Erythroblast (primary cell): ENCODE results near the gene BIRC7.

ENCODE experiments used
- DNase-seq, 2 experiments: peaks; one replicate each; lab custom pipeline; 2025; lab: John Stamatoyannopoulos, UW
- GATA1 ChIP-seq: IDR thresholded peaks from 2 replicates; pipeline ENCODE4 v1.6.1; 2011; ENCODE audit warnings: low read depth, mild to moderate bottlenecking, control low read depth, low read length, moderate library complexity
- POLR2A ChIP-seq: IDR thresholded peaks from 2 replicates; pipeline ENCODE4 v1.6.1; 2011; ENCODE audit warnings: mild to moderate bottlenecking, low read length

The BIRC7 gene

DNA sequence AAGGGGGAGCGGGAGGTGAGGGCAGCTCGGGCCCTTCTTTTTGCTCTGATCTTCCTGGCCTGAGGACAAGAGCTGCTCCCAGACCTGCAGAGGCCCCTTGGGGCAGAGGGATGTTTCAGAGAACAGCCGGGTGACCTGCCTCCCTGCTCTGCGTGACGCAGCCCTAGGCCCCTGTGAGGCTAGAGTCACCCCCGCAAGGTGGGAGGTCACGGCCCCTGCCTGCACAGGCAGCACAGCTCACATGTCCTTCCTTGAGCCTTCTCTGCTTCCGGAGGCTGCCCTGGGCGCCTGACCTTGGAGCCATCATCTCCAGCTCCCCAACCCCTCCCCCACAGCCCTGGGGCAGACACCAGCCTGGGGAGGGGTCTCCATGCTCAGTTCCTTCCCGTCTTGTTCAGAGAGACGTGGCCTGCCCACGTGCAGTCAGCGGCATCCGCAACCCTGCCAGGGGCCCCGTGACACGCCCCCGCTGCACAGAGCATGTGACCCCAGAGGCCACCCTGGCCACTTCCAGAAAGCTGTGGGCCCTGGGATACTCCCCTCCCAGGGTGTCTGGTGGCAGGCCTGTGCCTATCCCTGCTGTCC is at the start of gene BIRC7:
TSS of gene BIRC7 (plus strand) at position 507 of the 585 bp plus-strand sequence. CDS start 192 bp downstream, outside the sequence.
- DNase-seq, result no peak
- no peak for TF ChIP-seq POLR2A
- TF ChIP-seq GATA1, result no peak

DNA sequence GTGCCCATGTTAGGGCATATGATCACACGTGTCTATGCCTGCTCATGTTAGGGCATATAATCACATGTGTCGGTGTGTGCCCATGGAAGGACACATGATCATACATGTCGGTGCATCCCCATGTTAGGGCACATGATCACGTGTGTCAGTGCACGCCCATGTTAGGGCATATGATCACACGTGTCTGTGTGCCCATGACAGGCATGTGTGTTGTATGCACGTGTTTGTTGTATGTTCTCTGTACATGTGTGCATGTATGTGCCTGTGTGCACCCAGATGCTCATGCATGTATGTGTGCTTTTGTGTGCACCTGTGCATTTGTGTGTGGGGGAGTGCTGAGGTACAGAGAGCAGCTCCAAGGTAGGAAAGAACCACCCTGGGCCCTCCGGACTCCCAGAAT is 49.6 kb upstream of the BIRC7 start:
- no peak for TF ChIP-seq GATA1
- TF ChIP-seq POLR2A, result no peak
- DNase-seq, result no peak

DNA sequence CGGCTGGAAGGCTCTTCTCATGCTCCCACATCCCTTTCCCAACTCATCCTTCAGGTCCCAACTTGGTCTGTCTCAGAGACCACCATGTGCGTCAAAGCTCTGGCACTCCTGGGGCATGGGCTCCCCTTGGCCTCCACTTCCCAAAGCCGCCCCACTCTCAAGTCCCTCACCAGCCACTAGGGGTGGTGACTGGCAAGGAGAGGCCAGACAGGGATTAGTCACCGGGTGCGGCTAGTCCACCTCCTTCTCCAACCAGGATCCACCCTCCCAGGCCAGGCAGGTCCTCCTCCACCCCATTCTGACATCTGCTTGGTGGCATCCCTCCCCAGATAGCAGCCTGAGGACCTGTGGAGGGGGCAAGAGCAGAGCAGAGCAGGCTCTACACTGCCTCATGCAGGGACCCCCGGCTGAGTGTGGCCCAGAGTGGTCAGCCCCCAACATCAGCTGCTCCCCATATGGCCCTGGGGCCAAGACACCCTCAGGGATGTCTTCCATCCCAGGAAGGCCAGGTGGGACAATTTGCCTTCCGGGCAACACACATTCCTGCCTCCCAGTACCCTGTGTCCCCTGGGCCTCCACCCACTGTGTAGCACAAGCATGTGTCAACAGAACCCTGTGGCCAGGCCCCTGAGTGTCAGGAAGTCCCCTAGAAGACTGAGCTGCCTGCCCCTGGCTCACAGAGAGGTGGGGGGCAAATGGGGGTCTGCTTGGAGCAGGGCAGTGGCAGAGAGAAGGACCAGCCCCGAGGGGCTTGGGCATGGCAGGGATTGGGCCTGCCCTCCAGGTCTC is 49.0 kb upstream of the BIRC7 start:
- no peak for TF ChIP-seq POLR2A
- no peak for TF ChIP-seq GATA1
- peak; percentile 16 to 53 for DNase-seq

GRCh38 chr20:63187338-63188158 is 48.2 kb upstream of the BIRC7 start:
- TF ChIP-seq GATA1 (no peak), POLR2A (no peak)
- no peak for DNase-seq

- DNase-seq, result no peak
- TF ChIP-seq POLR2A, result no peak
- no peak for TF ChIP-seq GATA1
Measured at GRCh38 chr20:63188159-63188442, 47.6 kb upstream of the BIRC7 start.

- no peak for TF ChIP-seq POLR2A
- no peak for TF ChIP-seq GATA1
- DNase-seq, result no peak
Measured at GRCh38 chr20:63188641-63189321, 46.9 kb upstream of the BIRC7 start.

DNA sequence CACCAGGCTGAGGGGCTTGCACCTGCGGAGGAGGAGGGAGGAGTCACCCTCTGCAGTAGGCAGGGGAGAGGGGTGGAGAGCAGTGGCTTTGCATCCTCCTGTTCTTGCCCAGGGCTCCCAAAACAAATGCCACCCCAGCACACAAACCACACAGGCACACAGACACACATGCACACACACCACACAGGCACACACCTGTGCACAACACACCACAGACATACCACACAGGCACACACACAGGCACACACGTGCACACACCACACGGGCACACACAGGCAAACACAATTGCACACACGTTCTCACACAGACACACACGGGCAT is 46.4 kb upstream of the BIRC7 start:
- TF ChIP-seq POLR2A (no peak), GATA1 (no peak)
- DNase-seq, result no peak

DNA sequence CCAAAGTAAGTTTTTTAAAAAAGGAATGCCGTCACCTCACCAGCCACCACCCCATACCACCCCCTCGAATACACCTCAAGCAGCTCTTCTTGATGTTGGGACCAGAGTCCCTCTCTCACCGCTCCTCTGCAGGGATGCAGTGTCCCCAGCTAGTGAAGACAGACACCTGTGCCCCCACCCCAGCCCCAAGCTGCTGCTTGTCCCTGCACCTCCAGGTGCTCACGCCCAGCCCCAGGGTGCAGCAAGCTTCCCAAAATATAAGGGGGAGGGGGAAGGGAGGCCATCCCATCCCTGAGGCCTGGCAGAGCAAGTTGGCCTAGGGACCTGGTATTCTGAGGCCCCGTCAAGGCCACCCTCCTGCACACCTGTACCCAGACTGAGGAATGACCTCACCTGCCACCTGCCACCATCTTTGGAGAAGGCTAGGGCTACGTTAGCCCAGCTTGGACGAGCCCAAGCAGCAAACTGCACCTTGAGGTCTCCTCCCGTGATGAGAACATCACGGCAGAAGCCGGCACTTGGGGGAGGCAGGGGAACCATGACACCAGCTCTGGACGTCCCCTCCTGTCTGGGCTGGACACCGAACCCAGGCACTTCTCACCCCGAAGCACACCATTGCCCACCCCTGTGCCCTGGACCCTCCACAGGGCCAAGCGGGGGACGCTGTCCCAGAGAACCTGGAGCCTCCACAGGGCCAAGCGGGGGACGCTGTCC is 45.7 kb upstream of the BIRC7 start:
- TF ChIP-seq POLR2A (no peak), GATA1 (no peak)
- no peak for DNase-seq

- no peak for TF ChIP-seq POLR2A
- no peak for TF ChIP-seq GATA1
Measured at GRCh38 chr20:63190828-63191227, 44.9 kb upstream of the BIRC7 start.

GRCh38 chr20:63191400-63191799 is 44.3 kb upstream of the BIRC7 start:
- TF ChIP-seq POLR2A, result no peak
- no peak for TF ChIP-seq GATA1
- no peak for DNase-seq

More at GRCh38 chr20:63190828-63191227, 44.9 kb upstream of the BIRC7 start:
- DNase-seq, result no peak

DNA sequence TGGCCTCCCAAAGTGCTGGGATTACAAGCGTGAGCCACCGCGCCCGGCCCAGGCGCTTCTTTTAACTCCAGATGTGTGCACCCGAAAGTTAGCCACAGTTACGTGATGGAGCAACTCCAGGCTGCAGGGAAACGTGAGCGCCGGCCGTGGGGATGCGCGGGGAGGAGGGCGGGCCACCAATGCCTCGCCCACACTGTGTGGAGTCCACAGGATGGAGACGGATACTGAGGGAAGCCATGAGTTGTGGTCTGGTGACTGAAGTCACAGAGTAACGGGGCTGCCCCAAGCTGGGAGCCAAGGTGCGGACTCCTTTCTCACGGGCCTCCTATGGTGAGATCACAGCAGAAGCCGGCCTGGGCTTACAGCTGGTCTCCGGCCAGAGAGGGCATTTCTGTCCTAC is 43.0 kb upstream of the BIRC7 start:
- no peak for DNase-seq
- no peak for TF ChIP-seq GATA1
- TF ChIP-seq POLR2A, result no peak

DNA sequence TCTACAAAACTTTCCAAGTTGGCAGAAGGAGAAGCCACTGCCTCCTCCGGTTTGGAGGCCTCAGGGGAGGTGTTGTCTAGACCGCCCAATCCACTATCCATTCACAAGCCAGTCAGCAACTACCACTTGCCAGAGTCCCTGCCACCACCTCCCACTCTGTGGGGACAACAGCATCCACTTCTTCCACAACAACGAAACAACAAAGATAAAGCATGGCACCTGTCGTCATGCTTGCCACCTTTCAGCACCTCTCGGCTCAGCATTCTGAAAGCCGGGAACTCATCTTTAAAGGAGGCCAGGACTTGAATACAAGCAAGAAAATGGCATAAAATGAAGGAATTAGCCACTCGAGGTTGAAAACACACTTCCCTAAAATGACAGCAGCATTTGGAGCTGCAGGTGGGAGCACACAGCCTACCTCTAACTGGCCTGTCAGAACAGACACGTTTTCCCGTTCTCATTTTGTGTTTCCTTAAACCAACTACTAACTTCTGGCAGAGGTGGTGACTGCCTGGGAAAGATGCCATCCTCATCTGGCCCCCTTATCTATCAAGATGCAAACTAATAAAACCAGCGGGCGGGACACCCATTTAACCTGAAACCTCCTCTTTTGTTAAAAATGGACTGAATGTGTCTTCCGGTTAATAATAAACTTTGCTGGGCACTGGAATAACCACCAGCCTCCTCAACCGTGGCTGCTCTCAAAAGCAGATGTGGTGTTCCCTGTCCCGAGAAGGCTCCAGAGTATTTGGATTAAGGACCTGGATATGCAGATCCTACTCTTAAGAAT is 41.5 kb upstream of the BIRC7 start:
- TF ChIP-seq GATA1 (no peak), POLR2A (no peak)

GRCh38 chr20:63194797-63195173 is 40.9 kb upstream of the BIRC7 start:
- DNase-seq, result no peak
- no peak for TF ChIP-seq GATA1
- no peak for TF ChIP-seq POLR2A

More for the DNA sequence above, 41.5 kb upstream of the BIRC7 start:
- no peak for DNase-seq
